HG02943 (cell line): ENCODE results near the gene PSENEN.

Experiments
- ATAC-seq: cut with Tn5 transposase; IDR thresholded peaks from one replicate; pipeline ENCODE4 v1.9.1; 2021; ENCODE audit warnings: mild to moderate bottlenecking, low read depth, moderate library complexity; ENCODE audit not compliant: unreplicated experiment

PSENEN gene, protein sequence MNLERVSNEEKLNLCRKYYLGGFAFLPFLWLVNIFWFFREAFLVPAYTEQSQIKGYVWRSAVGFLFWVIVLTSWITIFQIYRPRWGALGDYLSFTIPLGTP

GRCh38 chr19:35745328-35746086, at the start of gene PSENEN, which contains the start of gene U2AF1L4:
PSENEN (plus strand) TSS chr19:35745651; CDS start chr19:35745931, 280 bp downstream.
U2AF1L4 (minus strand) TSS chr19:35745418; CDS start chr19:35745391, 27 bp downstream.
- peak; percentile 36 for ATAC-seq

GRCh38 chr19:35695895-35696422, 49.5 kb upstream of the PSENEN start:
- ATAC-seq: no peak

- no peak for ATAC-seq
Observed at GRCh38 chr19:35696835-35697234, 48.6 kb upstream of the PSENEN start.

DNA sequence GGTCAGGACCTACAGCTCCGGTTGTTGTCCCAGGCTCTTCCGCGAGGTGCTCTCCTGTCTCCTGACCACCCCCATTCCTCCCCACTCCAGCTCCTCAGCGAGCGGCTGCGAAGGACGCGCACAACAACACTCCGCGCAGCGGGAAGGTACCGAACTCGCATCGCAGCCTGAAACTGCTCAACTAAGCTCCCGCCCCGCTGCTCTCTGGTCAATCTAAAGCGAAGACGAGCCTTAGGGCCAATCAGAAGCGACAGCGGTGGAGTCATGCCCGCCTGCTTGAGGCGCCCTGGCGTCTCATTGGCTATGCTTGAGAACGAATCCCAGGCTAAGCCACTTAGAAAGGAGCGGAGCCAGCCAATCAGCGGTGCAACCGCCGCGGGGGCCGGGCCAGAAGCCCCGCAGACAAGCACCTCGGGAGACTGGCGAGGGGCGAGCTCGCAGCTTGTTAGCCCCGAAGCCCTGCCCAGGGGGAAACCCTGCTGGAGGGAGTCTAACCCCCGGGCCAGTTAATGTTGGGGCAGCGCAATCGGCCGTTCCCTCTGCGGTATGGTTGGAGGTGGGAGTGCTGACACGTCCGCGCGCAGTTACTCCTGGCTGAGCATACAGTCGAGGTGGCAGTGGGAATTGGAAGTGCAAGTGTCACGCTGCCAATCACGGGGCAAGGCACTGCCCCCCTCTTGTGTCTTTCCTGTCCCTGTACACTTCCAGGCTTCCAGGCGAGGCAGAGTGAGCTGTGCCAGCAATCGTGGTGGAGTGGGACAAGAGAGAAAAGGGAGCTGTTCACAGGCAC, 43.0 kb upstream of the PSENEN start:
- peak; percentile 91 for ATAC-seq

DNA sequence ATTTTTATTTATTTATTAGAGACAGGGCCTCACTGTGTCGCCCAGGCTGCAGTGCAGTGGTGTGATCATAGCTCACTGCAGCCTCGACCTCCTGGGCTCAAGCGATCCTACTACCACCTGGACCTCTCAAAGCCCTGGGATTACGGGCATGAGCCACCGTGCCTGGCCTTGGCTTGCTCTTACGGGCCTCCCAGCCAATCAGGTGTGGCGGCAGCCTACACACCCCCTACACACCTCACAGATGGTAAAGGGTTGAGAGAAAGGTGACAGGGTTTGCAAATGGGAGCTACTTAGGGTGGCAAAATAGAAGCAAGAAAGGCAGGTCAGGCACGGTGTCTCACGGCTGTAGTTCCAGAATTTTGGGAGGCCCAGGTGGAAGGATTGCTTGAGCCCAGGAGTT, 42.1 kb upstream of the PSENEN start:
- no peak for ATAC-seq

DNA sequence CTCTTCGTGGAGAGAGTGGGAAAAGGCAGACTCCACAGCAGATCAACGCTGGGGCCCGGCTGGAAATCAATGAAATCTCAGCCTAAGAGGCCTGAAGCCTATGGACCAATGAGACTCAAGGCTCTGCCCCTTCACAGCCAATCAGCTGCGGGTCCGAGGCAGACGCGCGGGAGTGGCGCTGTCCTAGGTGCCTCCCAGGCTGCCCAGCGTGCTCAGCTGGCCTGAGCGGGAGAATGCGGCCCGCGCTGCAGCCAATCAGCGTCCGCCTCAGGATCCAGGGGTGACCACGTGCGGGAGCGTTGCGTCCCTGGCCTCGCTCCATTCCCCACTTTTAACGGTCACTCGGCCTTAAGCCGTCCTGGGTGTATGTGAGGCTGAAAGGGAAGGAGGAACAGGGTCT, 41.2 kb upstream of the PSENEN start, which contains the start of gene ZBTB32:
Gene ZBTB32, plus strand, starts transcription at position 341 of the 400 bp plus-strand sequence. CDS start 10,069 bp downstream, outside the sequence.
- no peak for ATAC-seq

DNA sequence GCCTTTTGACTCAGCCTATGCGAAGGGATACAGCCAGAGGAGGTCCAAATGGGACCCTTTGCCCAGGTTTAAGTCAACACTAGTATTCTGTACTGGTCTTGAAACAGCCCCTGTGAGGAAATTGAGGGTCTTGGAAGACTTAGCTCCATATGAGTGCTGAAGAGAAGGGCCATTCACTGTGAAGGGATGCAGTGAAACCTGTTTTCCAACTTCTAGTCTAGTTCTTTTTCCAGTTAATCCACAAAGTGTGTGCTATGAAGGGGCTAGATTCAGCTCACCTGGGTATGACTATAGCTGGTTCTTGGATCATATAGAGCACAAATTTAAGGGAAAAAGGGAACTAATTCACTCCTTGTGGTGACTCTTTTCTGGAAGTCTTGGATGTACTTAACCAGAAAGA, 37.1 kb upstream of the PSENEN start:
- no peak for ATAC-seq

DNA sequence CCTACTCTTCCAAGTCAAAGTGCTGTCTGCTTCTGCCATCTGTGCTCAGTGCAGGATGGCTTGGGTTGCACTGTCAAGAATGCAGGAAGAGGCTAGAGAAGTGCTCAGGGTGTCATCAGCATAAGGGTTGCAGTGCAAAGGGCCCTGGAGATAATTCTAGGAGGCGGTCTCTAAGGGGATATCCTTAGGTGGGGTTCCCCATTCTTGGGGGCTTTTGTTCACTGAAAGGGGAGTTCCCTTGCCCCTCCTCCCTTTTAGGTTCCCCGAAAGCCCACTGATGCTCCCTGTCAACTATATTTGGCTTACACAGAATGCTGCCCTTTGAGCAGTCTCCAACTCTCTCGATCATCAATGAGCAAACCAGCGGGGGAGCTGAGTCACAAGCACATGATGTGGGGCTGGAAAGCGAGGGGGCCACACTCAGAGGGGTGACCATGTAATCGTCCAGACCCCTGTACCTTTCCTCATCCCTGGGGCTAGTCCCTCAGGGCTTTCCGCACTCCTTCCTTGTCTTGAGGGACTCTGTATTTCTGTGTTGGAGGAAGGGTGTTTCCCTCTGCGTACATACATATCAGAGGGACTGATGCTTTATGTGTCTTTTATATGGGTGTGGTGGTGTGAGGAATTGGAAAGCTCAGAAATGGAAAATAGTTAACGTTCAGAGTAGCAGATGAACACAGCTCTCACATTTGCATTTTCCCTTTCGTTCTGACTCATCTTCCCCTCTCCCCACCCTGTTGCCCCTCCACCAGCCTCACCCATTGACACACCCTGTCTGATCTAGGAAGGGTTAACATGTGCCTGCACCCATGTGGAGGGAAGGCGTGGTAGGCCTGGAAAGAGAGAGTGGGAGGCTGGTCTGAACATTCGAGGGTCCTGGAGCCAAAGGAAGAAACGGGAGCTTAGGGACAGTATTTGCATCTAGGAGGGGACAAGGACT, 34.4 kb upstream of the PSENEN start:
- no peak for ATAC-seq

GRCh38 chr19:35712567-35713505, 32.6 kb upstream of the PSENEN start:
- no peak for ATAC-seq

- ATAC-seq: no peak
Observed at GRCh38 chr19:35713506-35713850, 32.0 kb upstream of the PSENEN start.

DNA sequence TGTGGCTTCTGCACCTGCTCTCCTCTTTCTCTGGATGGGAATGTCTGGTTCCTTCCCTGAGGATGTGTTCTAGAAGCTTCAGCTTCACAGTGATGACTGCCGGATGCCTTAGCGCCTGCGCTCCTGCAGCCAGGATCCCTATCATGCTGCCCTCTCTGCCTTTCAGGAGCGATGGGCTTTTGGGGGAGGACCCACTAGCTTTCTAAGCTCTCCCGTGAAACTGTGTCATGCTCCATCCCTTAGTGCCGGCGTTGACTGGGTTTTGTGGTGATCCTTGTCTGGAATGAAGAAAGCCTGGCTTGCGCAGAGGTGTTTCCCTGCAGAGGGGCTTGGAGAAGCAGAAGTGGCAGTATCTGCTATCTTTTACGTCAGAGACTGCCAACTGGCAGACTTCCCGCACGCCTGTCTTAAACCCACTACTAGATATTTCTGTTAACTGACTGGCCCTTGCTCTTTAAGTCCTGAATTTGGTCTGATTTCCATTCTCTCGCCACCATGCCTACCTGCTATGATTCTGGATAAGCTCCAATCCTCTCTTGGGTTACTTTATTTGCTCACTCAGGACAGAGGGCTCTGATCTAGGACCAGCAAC, 31.5 kb upstream of the PSENEN start:
- no peak for ATAC-seq

DNA sequence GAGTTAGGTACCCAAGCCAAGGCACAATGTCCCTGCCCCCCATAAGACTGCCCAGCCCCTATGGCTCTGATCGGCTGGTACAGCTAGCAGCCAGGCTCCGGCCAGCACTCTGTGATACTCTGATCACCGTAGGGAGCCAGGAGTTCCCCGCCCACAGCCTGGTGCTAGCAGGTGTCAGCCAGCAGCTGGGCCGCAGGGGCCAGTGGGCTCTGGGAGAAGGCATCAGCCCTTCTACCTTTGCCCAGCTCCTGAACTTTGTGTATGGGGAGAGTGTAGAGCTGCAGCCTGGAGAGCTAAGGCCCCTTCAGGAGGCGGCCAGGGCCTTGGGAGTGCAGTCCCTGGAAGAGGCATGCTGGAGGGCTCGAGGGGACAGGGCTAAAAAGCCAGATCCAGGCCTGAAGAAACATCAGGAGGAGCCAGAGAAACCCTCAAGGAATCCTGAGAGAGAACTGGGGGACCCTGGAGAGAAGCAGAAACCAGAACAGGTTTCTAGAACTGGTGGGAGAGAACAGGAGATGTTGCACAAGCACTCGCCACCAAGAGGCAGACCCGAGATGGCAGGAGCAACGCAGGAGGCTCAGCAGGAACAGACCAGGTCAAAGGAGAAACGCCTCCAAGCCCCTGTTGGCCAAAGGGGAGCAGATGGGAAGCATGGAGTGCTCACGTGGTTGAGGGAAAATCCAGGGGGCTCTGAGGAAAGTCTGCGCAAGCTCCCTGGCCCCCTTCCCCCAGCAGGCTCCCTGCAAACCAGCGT, 30.7 kb upstream of the PSENEN start:
- no peak for ATAC-seq

DNA sequence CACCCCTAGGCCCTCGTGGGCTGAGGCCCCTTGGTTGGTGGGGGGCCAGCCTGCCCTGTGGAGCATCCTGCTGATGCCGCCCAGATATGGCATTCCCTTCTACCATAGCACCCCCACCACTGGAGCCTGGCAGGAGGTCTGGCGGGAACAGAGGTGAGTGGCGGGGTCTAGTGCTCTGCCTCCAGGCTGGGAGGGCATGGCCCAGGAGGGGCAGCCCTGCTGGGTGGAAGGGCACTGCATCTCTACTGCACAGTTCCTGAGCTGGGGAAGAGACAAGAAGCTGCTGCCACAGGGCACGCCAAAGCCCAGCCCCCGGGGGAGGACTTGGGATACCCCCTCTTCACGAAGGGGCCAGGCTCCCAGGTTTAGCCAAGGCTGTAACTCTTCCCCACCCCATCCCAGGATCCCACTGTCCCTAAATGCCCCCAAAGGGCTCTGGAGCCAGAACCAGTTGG, 30.1 kb upstream of the PSENEN start:
- no peak for ATAC-seq

- ATAC-seq: peak; percentile 1
Observed at GRCh38 chr19:35715981-35716800, 29.3 kb upstream of the PSENEN start.

DNA sequence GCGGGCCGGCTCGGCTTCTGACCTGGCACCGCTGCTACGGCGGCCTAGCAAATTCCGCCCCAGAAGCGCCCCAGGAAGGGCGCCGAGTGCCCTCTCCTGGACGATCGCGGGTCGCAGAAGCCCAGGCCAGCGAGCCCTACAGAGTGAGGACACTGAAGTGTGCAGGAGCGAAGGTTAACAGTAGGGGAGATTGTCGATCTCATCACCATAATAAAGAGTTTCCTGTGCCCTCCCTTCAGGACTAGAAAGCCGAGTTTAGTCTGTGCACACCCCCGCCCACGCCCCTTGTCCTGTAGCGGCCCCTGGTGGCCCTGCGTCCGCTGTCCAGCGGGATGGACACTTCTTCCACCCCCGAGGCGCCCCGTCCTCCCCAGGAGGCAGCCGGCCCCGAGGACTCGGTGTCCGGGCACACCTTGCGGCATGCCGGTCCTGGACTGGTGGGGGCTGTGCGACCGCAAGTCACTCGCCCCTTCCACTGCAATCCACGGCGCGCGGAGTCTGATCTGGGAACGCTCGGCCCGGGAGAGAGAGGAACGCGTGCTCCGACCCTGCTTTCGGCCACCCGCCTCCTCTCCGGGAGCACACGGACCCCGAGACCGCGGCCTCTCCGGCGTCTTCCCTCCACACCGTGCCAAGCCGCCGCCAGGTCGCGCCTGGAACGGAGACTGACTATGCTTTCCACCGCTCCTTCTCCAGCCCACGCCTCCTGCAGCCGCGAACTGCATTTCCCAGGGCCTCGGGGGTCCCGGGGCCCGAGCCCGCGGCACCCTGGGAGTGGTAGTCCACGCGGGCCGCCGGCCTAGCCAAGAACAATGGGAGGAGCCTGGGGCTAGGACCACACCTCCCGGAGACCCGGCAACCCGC, 28.4 kb upstream of the PSENEN start:
- peak; percentile 58 for ATAC-seq
